HuH-7 (cell line): ENCODE measurements around the gene NDUFA5.
"Not testable (repeated sequence)": the region's sequence is repeated elsewhere in the genome, so short reads cannot be mapped to it uniquely, and the experiment has no call there.

Experiments used
- DNase-seq: peaks from one replicate; pipeline ENCODE4 v3.0.0; 2011; ENCODE audit warnings: low spot score

NDUFA5 gene

DNA sequence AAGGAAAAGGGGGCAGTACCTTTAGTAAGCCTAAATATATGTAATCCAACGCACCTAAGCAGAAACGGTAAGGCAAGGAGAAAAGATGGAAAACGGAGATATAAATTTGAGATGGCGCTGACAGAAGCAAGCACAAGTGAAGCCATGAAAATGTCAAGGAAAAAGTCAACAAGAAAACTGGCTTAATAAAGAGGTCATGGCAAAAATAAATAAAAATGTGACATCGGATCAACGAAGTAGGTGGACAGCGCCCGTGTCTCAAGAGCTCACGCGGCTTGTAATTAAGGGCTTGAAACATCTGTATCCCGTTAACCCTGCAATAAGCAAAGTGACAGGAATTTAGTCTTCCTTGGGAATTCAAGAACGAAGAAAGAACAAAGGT, 611 bp downstream of the NDUFA5 start:
- no peak for DNase-seq

DNA sequence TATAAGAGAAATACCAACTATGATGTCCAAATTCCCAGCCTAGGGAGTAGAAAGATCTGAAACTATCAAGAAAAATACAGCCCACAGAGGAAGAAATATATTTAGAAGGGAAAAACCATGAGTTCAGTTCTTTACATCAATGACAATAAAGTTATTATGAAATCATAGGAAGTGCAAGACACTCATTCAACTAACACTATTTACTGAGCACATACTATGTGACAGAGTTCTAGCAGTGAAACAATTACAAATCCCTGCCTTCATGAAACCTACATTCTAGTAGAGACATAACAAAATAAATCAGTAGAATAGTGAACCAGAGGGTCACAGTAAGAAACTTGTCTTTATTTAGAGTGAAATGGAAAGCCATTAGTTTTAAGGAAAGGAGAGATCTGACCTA, 2.1 kb downstream of the NDUFA5 start:
- no peak for DNase-seq

GRCh38 chr7:123553159-123553558, 4.5 kb downstream of the NDUFA5 start:
- DNase-seq: no peak

DNA sequence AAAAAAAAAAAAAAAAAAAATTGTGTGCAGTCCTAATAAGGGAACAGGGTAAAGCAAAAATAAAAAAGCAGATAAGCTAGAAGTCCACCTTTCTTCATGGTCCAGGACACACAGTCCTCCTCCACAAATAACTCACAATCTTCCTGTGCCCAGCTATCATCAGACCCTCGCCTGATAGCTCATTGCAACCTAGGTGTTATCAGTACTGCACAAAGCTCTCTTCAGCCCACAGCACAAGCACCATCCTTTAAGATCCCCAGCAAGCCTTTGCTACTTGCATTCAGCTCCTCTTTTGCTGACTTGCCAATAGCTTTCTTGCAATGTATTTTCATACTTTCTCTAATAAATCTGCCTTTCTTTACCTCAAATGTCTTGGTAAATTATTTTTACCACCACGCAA, 5.0 kb downstream of the NDUFA5 start:
- DNase-seq: no peak

DNA sequence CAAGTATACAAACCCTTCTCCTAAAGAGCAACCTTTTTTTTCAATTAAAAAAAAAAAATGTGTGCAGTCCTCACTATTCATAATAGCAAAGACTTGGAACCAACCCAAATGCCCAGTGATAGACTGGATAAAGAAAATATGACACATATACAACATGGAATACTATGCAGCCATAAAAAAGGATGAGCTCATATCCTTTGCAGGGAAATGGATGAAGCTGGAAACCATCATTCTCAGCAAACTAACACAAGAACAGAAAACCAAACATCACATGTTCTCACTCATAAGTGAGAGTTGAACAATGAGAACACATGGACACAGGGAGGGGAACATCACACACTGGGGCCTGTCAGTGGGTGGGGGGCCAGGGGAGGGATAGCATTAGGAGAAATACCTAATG, 5.5 kb downstream of the NDUFA5 start:
- not testable (repeated sequence) for DNase-seq

DNA sequence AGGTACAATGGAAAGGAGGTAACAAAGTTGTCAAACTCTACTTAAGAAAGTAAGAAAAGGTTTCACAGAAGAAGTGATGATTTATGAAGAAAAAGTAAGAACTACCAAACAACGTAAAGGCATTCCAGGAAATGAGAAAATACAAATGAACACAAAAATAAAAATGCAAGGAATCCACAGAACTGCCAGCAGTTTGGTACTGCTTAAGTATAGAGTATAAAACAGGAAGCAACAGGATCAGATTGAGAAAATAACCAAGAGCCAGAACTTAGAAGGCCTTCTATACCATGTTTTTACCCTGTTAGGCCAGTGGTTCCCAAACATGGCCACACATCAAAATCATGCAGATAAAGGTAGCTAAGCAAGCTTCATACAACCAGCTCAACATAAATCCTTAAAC, 9.2 kb downstream of the NDUFA5 start:
- no peak for DNase-seq

DNA sequence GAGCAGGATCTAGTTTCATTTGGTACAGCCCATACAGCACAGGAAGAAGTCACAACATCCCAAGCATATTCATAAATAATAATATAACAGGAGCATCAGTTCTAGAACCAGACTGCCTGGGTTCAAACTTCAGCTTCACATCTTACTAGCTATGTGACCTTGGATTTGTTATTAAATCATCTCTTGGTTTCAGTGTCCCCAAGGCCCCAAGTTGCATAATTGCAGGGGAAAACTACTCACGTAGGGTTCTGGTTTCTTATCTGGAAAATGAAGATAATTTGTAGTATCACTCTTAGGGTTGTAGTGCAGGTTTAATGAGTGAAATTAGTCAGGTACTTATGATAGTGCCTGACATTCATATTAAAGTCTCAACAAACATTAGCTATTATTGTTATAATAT, 17.7 kb downstream of the NDUFA5 start:
- no peak for DNase-seq

DNA sequence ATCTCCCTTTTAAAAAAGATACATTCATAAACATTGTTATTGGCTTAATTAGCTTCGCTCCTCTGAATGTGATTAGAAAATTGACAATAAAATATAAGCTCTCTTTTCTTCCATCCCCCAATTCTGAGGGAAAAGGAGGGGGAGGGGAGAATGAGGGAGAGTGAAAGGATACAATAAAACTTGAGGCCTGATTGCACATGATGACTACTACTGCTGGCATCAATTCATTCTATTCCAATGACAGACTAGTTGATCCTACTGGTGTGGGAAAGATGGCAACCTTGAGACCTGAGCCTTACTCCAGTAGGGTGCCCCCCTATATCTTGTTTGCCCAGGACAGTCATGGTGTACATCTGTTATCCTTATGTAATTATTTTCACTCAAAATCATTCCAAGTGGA, 18.7 kb downstream of the NDUFA5 start:
- DNase-seq: no peak

- no peak for DNase-seq
Measured at GRCh38 chr7:123538189-123538714, 19.4 kb downstream of the NDUFA5 start.

GRCh38 chr7:123537026-123537642, 20.5 kb downstream of the NDUFA5 start:
- DNase-seq: no peak

DNA sequence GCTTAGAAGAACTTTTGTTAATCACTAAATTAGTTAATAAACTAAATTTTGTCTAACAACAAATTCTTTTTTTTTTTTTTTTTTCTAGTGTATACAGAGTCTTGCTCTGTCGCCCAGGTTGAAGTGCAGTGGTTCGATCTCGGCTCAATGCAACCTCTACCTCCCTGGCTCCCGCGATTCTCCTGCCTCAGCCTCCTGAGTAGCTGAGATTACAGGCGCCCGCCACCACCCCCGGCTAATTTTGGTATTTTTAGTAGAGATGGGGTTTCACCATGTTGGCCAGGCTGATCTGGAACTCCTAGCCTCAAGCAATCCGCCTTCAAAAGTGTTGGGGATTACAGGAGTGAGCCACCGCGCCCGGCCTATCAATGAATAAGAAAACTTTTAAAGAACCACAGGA, 22.1 kb downstream of the NDUFA5 start:
- DNase-seq: no peak

- peak; percentile 91 for DNase-seq
Measured at GRCh38 chr7:123534383-123535260, 23.0 kb downstream of the NDUFA5 start, which contains the start of gene IQUB. TSS of gene IQUB (minus strand) at chr7:123534595. CDS start at chr7:123512340, 22,255 bp downstream.

DNA sequence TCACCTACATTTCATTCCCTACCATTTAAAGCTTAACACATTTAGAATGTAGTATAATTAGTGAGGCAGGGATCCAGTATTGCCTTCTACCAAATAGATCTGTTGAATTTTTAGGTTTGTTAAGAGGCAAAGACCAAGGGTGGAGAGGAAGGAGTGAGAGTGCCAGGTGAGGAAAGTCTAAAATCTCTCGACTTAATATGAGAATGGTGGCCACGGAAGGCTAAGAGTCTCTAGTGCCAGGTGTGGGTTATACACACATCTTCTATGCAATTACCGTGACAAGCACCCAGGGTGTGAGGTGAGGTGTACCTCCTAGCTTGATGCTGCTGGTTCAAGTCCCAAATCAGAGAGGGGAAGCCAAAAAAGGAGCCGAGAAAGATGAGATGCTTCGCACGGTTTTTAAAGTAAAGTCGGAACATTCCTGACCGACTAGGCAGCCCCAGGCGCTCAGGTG, 23.7 kb downstream of the NDUFA5 start:
- no peak for DNase-seq

DNA sequence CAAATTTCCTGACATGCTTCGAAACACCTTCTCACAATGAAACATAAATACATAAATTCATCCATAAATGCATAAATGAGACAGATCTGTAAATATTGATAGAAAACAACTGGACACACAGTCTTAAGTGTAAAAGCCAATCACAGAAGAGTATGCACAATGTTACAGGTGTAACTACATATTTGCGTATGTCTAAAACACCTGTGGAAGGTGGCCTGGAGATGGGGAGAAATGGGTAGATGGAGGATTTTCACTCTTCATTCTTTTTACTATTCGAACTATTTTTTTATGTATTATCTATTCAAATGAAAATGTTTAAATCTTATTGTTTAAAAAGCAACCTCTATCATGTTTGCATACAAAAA, 24.1 kb downstream of the NDUFA5 start:
- no peak for DNase-seq

- DNase-seq: not testable (repeated sequence)
Measured at GRCh38 chr7:123532788-123533552, 24.6 kb downstream of the NDUFA5 start.

- DNase-seq: not testable (repeated sequence)
Measured at GRCh38 chr7:123532343-123532742, 25.3 kb downstream of the NDUFA5 start.

- DNase-seq: not testable (repeated sequence)
Measured at GRCh38 chr7:123530035-123530591, 27.5 kb downstream of the NDUFA5 start.

DNA sequence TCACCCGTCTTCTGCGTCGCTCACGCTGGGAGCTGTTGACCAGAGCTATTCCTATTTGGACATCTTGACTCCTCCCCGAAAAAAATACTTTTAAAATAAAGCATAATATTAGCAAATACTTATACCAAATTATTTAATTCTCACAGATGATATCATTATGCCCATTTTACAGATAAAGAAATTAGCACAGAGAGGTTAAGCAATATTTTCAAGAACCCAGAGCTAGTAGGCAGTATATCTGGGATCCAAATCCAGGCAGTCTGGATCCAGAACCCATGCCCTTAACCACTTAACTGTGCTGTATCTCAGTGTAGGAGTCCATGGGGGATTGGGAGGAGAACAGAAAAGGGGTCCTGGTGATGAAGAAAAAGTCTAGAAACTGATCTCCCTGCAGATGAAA, 29.4 kb downstream of the NDUFA5 start:
- no peak for DNase-seq

- DNase-seq: not testable (repeated sequence)
Measured at GRCh38 chr7:123527712-123528225, 29.8 kb downstream of the NDUFA5 start.

GRCh38 chr7:123526533-123526932, 31.1 kb downstream of the NDUFA5 start:
- DNase-seq: not testable (repeated sequence)

- no peak for DNase-seq
Measured at GRCh38 chr7:123522066-123522465, 35.6 kb downstream of the NDUFA5 start.

DNA sequence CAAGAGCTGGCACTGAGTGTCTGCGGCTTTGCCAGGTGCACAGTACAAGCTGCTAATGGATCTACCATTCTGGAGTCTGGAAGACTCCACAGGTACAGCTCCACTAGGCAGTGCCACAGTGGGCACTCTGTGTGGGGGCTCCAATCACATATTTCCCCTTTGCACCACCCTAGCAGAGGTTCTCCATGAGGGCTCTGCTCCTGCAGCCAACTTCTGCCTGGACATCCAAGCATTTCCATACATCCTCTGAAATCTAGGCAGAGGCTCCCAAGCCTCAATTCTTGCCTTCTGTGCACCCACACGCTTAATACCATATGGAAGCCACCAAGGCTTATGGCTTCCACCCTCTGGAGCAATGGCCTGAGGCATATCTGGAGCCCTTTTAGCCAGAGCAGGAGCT, 52.4 kb downstream of the NDUFA5 start:
- DNase-seq: no peak
